GM03348 (cell line): ENCODE measurements around the gene RUBCNL.
"Not testable (repeated sequence)": the region's sequence is repeated elsewhere in the genome, so short reads cannot be mapped to it uniquely, and the experiment has no call there.

Experiments used
- DNase-seq: peaks from one replicate; pipeline ENCODE4 v3.0.0; 2012; ENCODE audit warnings: low spot score

Gene RUBCNL

DNA sequence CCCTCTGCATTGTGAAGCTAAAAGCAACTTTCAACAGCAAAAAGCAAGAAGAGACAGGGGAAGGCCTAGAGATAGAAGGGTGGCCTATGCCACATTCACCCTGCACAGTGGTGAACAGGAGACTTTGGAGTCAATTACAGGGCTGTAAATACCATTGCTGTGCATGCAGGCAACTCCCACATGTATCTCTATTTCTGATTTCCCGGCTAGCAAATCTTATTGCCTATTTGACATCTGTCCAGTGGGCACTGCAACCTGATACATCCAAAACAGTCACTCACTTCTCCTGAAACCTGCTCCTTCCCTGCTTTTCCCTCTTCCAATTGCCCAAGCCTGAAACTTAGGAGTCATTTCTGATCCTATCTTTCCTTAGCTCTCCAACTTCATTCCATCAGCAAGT lies 13.4 kb downstream of the RUBCNL start:
- DNase-seq: no peak

- DNase-seq: not testable (repeated sequence)
Observed at GRCh38 chr13:46372938-46373337, 14.1 kb downstream of the RUBCNL start.

DNA sequence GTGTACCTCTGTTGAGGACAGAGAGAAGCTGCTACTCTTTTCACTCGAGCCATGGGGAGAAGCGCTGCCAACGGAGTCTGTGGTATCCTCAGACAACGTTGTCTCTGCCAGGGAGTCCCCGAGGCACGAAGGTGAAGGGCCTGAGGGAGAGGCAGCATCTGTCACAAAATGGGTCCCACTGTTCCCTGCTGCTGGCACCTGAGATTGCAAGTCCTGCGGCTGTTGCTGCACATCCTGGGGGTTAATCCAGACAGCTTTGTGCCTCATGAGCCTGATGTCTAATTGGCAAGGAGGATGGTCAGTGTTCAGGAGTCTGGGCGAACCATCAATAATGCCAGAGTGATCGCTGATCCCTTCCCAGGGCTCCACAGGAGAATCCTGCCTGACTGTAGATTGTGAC lies 15.0 kb downstream of the RUBCNL start:
- DNase-seq: no peak

- DNase-seq: peak; percentile 79
Observed at GRCh38 chr13:46369506-46370277, 17.4 kb downstream of the RUBCNL start.

DNA sequence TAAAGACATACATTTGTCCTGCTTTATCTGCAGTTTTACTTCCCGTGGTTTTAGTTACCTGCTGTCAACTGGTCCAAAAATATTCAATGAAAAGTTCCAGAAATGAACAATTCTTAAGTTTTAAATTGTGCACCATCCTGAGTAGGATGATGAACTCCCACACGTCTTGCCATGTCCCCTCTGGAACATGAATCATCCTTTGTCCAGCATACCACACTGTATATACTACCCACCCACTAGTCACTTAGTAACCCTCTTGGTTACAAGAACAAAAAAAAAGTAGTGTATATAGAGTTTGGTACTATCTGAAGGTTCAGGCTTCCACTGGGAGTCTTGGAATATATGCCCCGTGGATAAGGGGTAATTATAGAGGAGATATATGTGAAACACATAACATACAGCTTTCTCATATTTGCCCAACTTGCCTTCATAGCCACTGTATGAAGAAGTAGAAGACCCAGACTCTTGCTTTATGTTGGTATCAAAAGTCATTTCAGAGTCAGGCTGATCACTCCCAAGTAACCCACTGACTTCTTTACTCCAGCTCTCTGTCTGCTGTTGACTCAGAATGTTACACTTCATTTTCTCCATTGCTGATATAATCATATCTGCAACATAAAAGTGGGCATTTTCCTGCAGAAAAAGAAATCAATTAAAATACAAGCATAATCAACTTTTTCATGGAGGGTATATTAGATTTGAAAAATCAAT lies 19.3 kb downstream of the RUBCNL start:
- no peak for DNase-seq

DNA sequence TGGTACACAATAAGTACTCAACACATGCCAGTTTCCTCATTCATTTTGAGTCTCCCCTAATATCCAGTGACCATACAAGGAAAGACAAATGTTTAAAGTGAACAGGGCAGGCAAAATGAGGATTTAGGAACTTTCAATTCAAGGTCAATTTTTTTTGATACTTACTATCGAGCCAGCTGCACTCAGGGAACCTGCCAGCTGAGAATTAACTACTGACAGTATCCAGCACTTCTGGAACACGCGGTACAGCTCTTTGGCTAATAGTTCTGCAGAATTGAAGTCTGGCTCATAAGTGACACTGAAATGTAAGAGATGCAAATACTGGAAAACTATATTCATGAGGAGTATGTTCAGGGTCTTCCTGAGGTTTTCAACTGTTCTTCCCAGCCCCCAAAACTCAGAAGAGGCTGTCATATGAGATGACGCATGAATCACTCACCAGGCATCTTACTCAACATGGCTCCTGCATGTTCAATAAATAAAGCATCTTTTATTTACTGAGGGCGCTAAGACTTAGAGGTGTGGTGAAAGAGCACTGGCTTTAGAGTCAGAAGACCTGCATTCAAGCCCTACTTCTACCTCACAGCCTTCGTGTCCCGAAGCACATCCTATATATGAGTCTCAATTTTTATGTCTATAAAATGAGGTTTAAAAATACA lies 25.6 kb downstream of the RUBCNL start:
- DNase-seq: no peak

DNA sequence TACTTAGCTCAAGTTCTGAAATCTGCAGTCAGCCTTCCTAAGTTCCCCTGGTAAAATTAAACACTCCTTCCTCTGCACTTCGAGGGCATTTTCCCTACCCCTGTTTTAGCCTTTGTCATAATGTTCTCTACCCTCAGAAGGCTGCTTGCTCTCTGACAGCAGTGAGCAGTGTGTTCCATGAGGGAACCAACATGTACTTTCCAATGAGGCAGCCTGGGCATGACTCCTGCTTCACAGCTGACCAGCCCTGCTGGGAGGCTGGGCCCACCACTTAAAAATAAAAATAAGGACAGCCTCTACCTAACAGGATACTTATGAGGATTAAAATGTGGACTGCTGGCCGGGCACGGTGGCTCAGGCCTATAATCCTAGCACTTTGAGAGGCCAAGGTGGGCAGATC lies 26.4 kb downstream of the RUBCNL start:
- no peak for DNase-seq

- peak; percentile 87 for DNase-seq
Observed at GRCh38 chr13:46359714-46360113, 27.3 kb downstream of the RUBCNL start.

- DNase-seq: no peak
Observed at GRCh38 chr13:46355901-46356590, 31.0 kb downstream of the RUBCNL start.

DNA sequence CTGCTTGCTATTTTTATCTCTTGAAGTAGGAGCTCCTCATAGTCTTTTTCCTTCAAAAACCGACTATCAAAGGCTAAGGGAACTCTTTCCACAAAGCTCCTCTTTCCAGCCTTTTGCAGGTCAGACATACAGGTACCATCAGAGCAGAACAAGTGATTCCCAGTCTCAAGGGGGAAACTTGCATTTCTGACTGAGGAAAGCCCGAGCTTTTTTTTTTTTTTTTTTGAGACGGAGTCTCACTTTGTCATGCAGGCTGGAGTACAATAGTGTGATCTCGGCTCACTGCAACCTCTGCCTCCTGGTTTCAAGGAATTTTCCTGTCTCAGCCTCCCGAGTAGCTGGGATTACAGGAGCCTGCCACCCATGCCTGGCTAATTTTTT lies 32.0 kb downstream of the RUBCNL start:
- DNase-seq: no peak

DNA sequence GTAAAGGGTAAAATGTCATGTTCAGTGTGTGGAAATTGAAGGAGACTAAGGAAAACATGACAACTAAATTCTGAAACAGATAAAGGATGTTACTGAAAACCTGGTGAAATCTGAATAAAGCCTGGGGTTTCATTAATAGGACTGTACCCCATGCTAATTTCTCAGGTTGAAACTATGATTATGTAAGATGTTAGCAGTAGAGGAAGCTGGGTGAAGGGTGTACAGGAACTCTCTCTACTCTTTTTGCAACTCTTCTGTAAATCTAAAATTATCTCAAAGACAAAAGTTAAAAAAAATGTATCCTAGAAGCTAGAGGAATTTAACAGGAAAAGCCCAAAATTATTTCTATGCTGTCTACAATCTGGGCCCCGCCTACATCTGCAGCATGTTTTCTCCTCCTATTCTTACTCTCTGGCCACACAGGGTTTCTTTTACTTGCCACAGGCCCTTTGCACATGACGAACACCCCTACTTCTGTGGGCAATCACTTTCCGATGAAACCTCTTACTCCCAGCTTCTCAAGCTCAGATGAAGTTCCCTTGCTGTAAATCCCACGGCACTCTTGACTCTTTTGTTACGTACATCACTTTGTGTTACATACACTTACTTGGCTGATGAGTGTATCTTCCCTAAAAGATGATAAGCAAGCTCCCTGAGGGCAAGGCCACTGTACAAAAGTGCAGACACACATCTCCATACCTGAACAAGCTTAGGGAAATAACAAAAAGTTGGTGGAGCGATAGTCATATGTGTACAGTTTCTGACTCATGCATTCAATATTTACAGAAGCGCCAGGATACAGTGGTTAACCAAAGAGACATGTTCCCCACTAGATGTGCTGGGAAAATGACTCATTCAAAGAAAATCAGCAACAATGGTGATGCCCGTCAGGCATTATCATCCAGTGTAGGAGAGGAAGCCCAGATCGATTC lies 32.6 kb downstream of the RUBCNL start:
- peak; percentile 87 for DNase-seq

DNA sequence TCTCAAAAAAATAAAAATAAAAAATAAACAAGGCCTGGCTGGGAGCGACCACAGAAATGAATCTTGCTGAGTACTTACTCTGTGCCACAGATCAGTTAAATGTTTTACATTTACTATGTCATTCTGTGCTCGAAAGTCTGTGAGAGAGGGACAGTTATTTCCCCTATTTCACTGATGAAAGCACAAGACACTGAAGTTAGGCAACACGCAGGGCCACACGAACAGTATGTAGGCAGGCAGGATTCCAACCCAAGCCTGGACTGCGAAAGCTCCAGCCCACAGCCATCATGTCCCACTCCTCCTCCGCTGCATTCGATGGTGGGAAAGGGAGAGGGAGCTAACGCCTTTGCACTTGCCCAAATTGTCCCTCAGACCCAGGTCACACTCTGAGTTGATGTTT lies 34.2 kb downstream of the RUBCNL start:
- no peak for DNase-seq

DNA sequence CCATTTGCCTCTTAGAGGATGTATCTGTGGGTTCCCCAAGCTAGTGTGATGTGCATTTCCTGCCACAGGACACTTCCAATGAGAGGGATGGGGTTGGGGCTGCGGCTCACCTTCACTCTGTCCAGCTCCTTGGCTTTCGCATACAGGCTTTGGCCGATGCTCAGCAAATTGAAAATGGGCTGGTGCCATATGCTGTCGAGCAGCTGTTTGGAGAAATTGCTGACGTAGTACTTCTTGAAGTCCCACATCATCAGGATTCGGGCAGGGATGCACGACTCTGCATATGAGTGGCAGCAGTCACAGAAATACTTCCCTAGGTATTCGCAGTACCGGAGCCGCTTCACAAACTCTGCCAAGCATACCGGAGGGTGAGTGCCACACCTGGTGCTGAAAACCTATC lies 37.0 kb downstream of the RUBCNL start:
- no peak for DNase-seq

DNA sequence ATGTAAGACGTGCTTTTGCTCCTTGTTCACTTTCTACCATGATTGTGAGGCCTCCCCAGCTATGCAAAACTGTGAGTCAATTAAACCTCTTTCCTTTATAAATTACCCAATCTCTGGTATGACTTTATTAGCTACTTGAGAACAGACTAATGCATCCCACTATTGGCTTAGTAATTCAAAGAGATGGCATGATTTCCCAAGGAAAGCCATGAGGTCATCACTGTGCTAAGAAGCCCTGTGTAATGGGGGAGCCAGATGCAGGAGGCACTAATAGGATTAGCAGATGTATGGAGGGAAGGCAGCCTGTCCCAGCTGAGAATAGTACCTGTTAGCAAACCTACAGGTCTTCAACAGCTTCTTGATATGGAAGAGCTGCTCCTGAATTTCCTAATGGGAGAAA lies 38.1 kb downstream of the RUBCNL start:
- DNase-seq: no peak

- no peak for DNase-seq
Observed at GRCh38 chr13:46347277-46347676, 39.8 kb downstream of the RUBCNL start.

DNA sequence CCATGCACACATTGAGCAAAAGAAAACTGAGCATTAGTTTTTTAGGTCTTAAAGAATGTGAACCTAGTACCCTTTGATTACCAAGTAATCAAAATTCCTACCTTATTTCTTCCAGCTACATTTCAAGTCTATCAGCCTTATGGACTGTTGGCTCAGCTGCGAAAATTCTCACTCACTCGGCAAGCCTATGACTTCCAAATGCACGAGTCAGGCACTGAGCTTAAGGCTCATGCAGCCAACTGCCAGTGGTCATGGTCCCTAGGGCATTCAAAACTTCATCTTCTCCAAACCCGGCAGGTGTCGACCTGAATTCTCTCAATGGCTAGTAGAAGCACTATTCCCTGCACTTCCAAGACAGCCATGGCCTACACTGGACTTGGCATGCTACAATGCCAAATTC lies 41.2 kb downstream of the RUBCNL start:
- no peak for DNase-seq

GRCh38 chr13:46345398-46345797 lies 41.7 kb downstream of the RUBCNL start:
- DNase-seq: no peak

- no peak for DNase-seq
Observed at GRCh38 chr13:46343279-46343994, 43.6 kb downstream of the RUBCNL start.

DNA sequence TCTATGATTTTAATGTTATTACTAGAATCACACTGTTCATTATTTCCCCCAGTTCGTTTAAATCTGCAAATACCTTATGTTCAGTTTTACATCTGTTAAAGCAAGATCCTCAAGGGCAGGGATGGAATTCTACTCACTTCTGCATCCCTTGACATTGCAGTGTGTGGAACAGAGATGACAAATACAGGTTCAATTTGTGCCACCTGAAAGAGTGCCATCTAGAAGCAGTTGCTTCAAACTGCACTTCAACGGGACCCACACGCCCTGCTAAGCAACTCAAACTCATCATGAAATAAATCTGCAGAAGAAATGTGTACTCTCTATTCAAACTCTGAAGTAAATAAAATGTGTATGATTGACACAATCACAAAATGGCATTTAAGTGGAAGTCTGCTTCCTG lies 44.5 kb downstream of the RUBCNL start:
- DNase-seq: no peak

- peak; percentile 44 for DNase-seq
Observed at GRCh38 chr13:46341112-46341711, 45.8 kb downstream of the RUBCNL start.
